HCT116 (cell line): ENCODE measurements around the gene PRMT7. TPM values are rescaled to one million over a fixed set of nuclear protein-coding genes. Genes with fewer than 3 reads are reported as not detected.

Experiments used
- ATAC-seq: fragments of 200-7000 bp; cut with Tn5 transposase; 2 replicates; pipeline ENCODE4 v1.9.1; 2020; ENCODE audit warnings: mild to moderate bottlenecking, moderate library complexity
- BruUV-seq: library from RNA; stranded (reverse); fragments of 400-500 nt; replicated peaks from 2 replicates; lab custom pipeline; 2021; lab: Mats Ljungman, UMichigan
- CTCF ChIA-PET: fragments of 300-600 bp; sonication (Branson Sonifier 250); formaldehyde crosslinking; loops from one replicate; lab custom pipeline; 2021; ENCODE audit warnings: antibody characterized with exemption; lab: Charles Lee
- POLR2A ChIA-PET: fragments of 300-600, 350-600 bp; sonication (Branson Sonifier 250); formaldehyde crosslinking; loops from one replicate; lab custom pipeline; 2021; ENCODE audit warnings: antibody characterized with exemption; lab: Charles Lee
- RAD21 ChIA-PET, 2 experiments: fragments of 300-600 bp; sonication (Branson Sonifier 250); formaldehyde crosslinking; loops; one replicate each; lab custom pipeline; 2023; ENCODE audit warnings: low total read pairs in 2 of 2; ENCODE audit not compliant: uncharacterized antibody in 2 of 2, unreplicated experiment in 2 of 2, low non-redundant PET in 1 of 2; lab: Charles Lee
- DNase-seq: peaks from one replicate; pipeline ENCODE4 v3.0.0-alpha.2; 2010; ENCODE audit warnings: low read depth, low spot score
- H2AFZ ChIP-seq: fragments of 200-600 bp; shearing (Covaris generic), sonication (generic); 2 replicates; pipeline ENCODE4 v1.6.1; 2017; ENCODE audit warnings: low read depth, mixed run types, mixed read lengths, antibody characterized with exemption, low read length; ENCODE audit not compliant: poor library complexity, severe bottlenecking
- H3K27ac ChIP-seq: 2 replicates; pipeline ENCODE4 v1.5.1; 2012; ENCODE audit warnings: low read depth, low read length
- H3K27me3 ChIP-seq: fragments of 200-600 bp; sonication (generic); 2 replicates; pipeline ENCODE4 v1.6.1; 2016; ENCODE audit warnings: mixed run types, low read length, mixed read lengths; ENCODE audit not compliant: insufficient read depth
- H3K36me3 ChIP-seq, 2 experiments: fragments of 200-500 bp in 1 of 2; fragments of 200-600 bp in 1 of 2; sonication (Bioruptor generic) in 1 of 2; sonication (generic) in 1 of 2; 2 replicates each; pipeline versions ENCODE4 v1.5.1 to v1.6.1; 2014 to 2016; ENCODE audit warnings: low read length in 2 of 2, inconsistent platforms in 1 of 2, mixed read lengths in 1 of 2, mixed run types in 1 of 2; ENCODE audit not compliant: insufficient read depth in 2 of 2, control insufficient read depth in 1 of 2
- H3K4me1 ChIP-seq, 2 experiments: fragments of 200-600 bp in 1 of 2; sonication (generic) in 1 of 2; 2 replicates each; pipeline versions ENCODE4 v1.5.1 to v1.6.1; 2012 to 2017; ENCODE audit warnings: low read length in 2 of 2, inconsistent platforms in 1 of 2, mild to moderate bottlenecking in 1 of 2, mixed read lengths in 1 of 2, mixed run types in 1 of 2, moderate library complexity in 1 of 2; ENCODE audit not compliant: insufficient read depth in 2 of 2, control insufficient read depth in 1 of 2
- H3K4me2 ChIP-seq: fragments of 200-600 bp; sonication (generic); 2 replicates; pipeline ENCODE4 v1.6.1; 2017; ENCODE audit warnings: mixed run types, low read length, mixed read lengths
- H3K4me3 ChIP-seq, 2 experiments: fragments of 200-600 bp in 1 of 2; sonication (generic) in 1 of 2; replicated peaks in 1 of 2; 2 replicates each; pipeline ENCODE4 v1.5.1; 2011 to 2016; ENCODE audit warnings: low read length in 2 of 2, control low read depth in 1 of 2, low read depth in 1 of 2, mild to moderate bottlenecking in 1 of 2, mixed read lengths in 1 of 2, mixed run types in 1 of 2
- H3K79me2 ChIP-seq: fragments of 200-600 bp; sonication (generic); 2 replicates; pipeline ENCODE4 v1.6.1; 2017; ENCODE audit warnings: mild to moderate bottlenecking, mixed run types, low read length, moderate library complexity, mixed read lengths; ENCODE audit not compliant: insufficient read depth
- H3K9ac ChIP-seq: fragments of 200-600 bp; sonication (generic); 2 replicates; pipeline ENCODE4 v1.6.1; 2016; ENCODE audit warnings: low read length, mixed read lengths
- H3K9me2 ChIP-seq: fragments of 200-600 bp; sonication (generic), shearing (Covaris generic); 2 replicates; pipeline ENCODE4 v1.6.1; 2017; ENCODE audit warnings: mixed run types, mild to moderate bottlenecking, moderate library complexity; ENCODE audit not compliant: insufficient read depth
- H3K9me3 ChIP-seq, 2 experiments: fragments of 200-500 bp in 1 of 2; fragments of 200-600 bp in 1 of 2; sonication (Bioruptor generic) in 1 of 2; sonication (generic) in 1 of 2; 2 replicates each; pipeline ENCODE4 v1.6.1; 2014 to 2017; ENCODE audit warnings: low read length in 2 of 2, mixed read lengths in 2 of 2, inconsistent platforms in 1 of 2, low read depth in 1 of 2, mild to moderate bottlenecking in 1 of 2, mixed run types in 1 of 2, moderate library complexity in 1 of 2; ENCODE audit not compliant: control insufficient read depth in 1 of 2, insufficient read depth in 1 of 2
- H4K20me1 ChIP-seq: fragments of 200-600 bp; sonication (generic), shearing (Covaris generic); 2 replicates; pipeline ENCODE4 v1.6.1; 2017; ENCODE audit warnings: mixed run types, mild to moderate bottlenecking, moderate library complexity; ENCODE audit not compliant: insufficient read depth
- CEBPB ChIP-seq: IDR thresholded peaks from 2 replicates; pipeline ENCODE4 v1.6.1; 2012; ENCODE audit warnings: low read depth
- FOSL1 ChIP-seq: IDR thresholded peaks from 2 replicates; pipeline ENCODE4 v1.6.1; 2012; ENCODE audit warnings: low read depth
- JUND ChIP-seq: IDR thresholded peaks from 2 replicates; pipeline ENCODE4 v1.6.1; 2012
- POLR2A ChIP-seq: IDR thresholded peaks from 2 replicates; pipeline ENCODE4 v1.7.0; 2011; ENCODE audit warnings: borderline replicate concordance; ENCODE audit not compliant: insufficient read depth, insufficient read length; ENCODE audit errors: extremely low read depth
- YY1 ChIP-seq: IDR thresholded peaks from 2 replicates; pipeline ENCODE4 v1.6.1; 2011; ENCODE audit warnings: low read length, low read depth, moderate library complexity, mild to moderate bottlenecking; ENCODE audit not compliant: insufficient replicate concordance; ENCODE audit errors: extremely low read depth
- ZFX ChIP-seq: fragments of 450-650 bp; IDR thresholded peaks from 2 replicates; pipeline ENCODE4 v1.6.1; 2017
- intact Hi-C: fragments of 100-400 bp; cut with micrococcal nuclease; formaldehyde crosslinking; loops from 2 replicates; pipeline ENCODE4 v1.10.0; 2022
- total RNA-seq: library from RNA; stranded (reverse); gene quantifications from one replicate; pipeline ENCODE4 v1.2.1, GENCODE V29; 2021; ENCODE audit not compliant: unreplicated experiment
- TF ChIP-seq, protein P1 (sequence below): IDR thresholded peaks from 2 replicates; pipeline ENCODE4 v1.6.1; 2011; ENCODE audit warnings: mild to moderate bottlenecking, low read length, moderate library complexity; ENCODE audit not compliant: insufficient replicate concordance; ENCODE audit errors: extremely low read depth
- TF ChIP-seq, protein P2 (sequence below), 3 experiments: fragments of 200-600 bp in 1 of 3; sonication (generic) in 1 of 3; IDR thresholded peaks in 2 of 3; conservative IDR thresholded peaks in 1 of 3; 2 replicates each; pipeline ENCODE4 v1.5.1; 2012 to 2017; ENCODE audit warnings: low read depth in 2 of 3, low read length in 2 of 3, antibody characterized with exemption in 1 of 3, borderline replicate concordance in 1 of 3, control low read depth in 1 of 3, mild to moderate bottlenecking in 1 of 3, mixed read lengths in 1 of 3, mixed run types in 1 of 3, moderate library complexity in 1 of 3; ENCODE audit not compliant: insufficient read depth in 1 of 3
- TF ChIP-seq, protein P3 (sequence below): IDR thresholded peaks from 2 replicates; pipeline ENCODE4 v1.6.1; 2012

PRMT7 gene
- total RNA-seq, 1 experiment from 2014 or later: 34.4 TPM

DNA sequence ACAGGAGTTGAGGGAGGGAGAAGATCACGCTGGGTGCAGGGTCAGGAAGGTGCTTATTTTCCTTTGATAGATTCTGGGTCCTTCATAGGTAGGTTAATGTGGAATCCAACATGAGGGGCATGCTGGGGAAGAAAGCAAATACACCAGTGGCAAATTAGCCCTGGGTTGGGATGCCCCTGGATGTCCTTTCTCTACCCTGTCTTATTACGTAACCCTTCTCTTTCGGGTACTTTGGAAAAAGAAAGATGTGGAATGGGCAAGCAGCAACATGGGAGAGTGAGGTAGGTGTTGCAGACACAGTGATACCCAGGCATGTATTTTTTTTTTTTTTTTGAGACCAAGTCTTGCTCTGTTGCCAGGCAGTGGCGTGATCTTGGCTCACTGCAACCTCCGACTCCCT lies 37.4 kb upstream of the PRMT7 start (continued):
- TF ChIP-seq, protein P1, sequence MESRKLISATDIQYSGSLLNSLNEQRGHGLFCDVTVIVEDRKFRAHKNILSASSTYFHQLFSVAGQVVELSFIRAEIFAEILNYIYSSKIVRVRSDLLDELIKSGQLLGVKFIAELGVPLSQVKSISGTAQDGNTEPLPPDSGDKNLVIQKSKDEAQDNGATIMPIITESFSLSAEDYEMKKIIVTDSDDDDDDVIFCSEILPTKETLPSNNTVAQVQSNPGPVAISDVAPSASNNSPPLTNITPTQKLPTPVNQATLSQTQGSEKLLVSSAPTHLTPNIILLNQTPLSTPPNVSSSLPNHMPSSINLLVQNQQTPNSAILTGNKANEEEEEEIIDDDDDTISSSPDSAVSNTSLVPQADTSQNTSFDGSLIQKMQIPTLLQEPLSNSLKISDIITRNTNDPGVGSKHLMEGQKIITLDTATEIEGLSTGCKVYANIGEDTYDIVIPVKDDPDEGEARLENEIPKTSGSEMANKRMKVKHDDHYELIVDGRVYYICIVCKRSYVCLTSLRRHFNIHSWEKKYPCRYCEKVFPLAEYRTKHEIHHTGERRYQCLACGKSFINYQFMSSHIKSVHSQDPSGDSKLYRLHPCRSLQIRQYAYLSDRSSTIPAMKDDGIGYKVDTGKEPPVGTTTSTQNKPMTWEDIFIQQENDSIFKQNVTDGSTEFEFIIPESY: no peak
- TF ChIP-seq CEBPB: no peak
- TF ChIP-seq YY1: no peak
- TF ChIP-seq, protein P2, sequence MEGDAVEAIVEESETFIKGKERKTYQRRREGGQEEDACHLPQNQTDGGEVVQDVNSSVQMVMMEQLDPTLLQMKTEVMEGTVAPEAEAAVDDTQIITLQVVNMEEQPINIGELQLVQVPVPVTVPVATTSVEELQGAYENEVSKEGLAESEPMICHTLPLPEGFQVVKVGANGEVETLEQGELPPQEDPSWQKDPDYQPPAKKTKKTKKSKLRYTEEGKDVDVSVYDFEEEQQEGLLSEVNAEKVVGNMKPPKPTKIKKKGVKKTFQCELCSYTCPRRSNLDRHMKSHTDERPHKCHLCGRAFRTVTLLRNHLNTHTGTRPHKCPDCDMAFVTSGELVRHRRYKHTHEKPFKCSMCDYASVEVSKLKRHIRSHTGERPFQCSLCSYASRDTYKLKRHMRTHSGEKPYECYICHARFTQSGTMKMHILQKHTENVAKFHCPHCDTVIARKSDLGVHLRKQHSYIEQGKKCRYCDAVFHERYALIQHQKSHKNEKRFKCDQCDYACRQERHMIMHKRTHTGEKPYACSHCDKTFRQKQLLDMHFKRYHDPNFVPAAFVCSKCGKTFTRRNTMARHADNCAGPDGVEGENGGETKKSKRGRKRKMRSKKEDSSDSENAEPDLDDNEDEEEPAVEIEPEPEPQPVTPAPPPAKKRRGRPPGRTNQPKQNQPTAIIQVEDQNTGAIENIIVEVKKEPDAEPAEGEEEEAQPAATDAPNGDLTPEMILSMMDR (IDR thresholded peaks at IDR 0.05 in 2 of 3, conservative IDR thresholded peaks at IDR 0.05 in 1 of 3; ENCODE audit: borderline replicate concordance in 1 of 3, insufficient read depth in 1 of 3, low read depth in 2 of 3, low read length in 2 of 3): no peak
- TF ChIP-seq, all 23 proteins: peak for 0

DNA sequence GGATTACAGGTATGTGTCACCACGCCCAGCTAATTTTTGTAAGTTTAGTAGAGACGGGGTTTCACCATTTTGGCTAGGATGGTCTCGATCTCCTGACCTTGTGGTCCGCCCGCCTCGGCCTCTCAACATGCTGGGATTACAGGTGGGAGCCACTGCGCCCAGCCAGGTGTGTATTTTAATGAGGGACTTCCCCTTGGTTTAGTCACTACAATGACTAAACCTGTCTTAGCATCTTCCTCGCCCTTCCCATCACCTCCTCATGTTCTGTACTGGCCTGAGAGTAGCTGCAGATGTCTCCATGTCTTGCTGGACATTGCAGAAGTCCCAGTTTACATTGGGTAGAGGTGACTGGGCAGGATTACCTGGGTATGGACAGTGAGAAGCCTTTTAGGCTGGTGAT lies 36.9 kb upstream of the PRMT7 start:
- CTCF ChIA-PET: no interaction called here
- peaks cover 0 to 13% of the 10 kb centered on the region in 2 experiments; a peak in 2 of 4 replicates for H3K36me3 ChIP-seq
- RAD21 ChIA-PET: no interaction called here

More for the DNA sequence above, 36.9 kb upstream of the PRMT7 start:
- H3K27ac ChIP-seq: no peak overlapping the region
- no peaks in the 10 kb centered on the region for H3K27me3 ChIP-seq
- ATAC-seq: no peak
- BruUV-seq: no TSS peak
- DNase-seq: no peak
- H3K4me2 ChIP-seq: no peak overlapping the region
- H3K9me3 ChIP-seq: no peaks in the 10 kb centered on the region
- no peak overlapping the region for H2AFZ ChIP-seq
- H3K79me2 ChIP-seq: peaks cover 67% of the 10 kb centered on the region
- POLR2A ChIA-PET: no interaction called here
- H3K4me1 ChIP-seq: no peaks in the 10 kb centered on the region
- intact Hi-C loops: no loop called here
- peaks cover 14% of the 10 kb centered on the region; the same call in 1 of the 2 replicates for H4K20me1 ChIP-seq
- H3K9ac ChIP-seq: no peak overlapping the region
- no peak overlapping the region for H3K4me3 ChIP-seq
- no peaks in the 10 kb centered on the region for H3K9me2 ChIP-seq
- TF ChIP-seq FOSL1 (no peak), POLR2A (no peak), ZFX (no peak), JUND (no peak)
- TF ChIP-seq, protein P3, sequence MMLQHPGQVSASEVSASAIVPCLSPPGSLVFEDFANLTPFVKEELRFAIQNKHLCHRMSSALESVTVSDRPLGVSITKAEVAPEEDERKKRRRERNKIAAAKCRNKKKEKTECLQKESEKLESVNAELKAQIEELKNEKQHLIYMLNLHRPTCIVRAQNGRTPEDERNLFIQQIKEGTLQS: no peak
